Smooth muscle cell of trachea (primary cell): ENCODE results near the gene HDHD5. TPM values are rescaled to one million over a fixed set of nuclear protein-coding genes. Genes with fewer than 3 reads are reported as not detected.

Experiments
- total RNA-seq: library from RNA; depleted of rRNA; stranded (reverse); fragments of >200 nt; gene quantifications from 2 replicates; pipeline ENCODE4 v1.2.1, GENCODE V29; 2014

Gene HDHD5
- total RNA-seq, result 23.0 and 31.4 TPM in 2 replicates

GRCh38 chr22:17158568-17159503 lies at the start of gene HDHD5:
Gene HDHD5, minus strand, starts transcription at chr22:17159277. Its CDS starts 26 bp downstream, at chr22:17159251.

DNA sequence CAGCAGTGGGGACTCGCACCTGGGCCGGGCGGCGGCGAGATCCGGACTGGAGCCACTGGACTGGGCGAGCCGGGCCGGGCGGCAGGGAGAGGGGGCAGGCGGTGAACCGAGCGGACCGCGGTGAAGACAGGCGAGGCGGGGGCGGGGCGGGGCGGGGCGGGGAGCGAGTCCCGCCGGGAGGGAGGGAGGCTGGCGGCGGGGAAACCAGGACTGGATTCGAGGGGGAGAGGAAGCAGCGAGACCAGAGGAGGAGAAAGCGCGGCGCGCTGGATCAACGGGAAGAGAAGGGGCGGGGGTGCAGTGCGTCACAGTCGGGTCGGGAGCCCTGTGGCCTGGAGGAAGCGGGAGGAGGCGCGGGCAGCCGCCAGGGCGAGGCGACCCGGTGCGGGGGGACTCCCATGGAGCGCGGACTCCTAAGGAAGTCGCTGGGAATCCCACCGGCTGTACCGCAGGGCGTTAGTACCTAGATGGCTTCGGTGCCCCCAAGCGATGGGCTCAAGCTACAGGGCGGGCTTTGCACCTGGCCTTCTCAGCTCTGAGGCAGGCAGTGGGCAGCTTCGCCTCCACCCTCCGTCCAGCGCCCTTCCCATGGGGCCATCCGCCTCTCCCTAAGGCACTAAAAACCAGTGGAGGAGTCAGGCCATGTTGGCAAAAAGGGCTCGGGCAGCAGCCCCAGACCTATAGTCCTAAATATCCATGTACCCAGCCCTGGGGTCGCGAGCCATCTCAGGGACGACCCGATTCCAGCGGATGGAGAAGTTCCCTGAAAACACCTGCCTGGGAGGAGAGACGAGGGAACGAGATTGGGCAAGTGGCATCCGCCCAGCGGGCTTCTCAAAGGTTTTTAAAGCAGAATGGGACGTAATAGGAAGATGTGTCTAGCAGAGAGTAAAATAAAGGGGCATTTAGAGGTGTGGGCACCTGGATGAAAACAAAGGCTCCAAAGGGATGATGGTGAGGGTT lies 37.6 kb downstream of the HDHD5 start, which contains the start of gene TMEM121B:
TSS of gene TMEM121B (minus strand) at position 128 of the 963 bp plus-strand sequence. CDS start 233 bp downstream, outside the sequence.

Other genes starting within 250 kb of the HDHD5 start
- not detected in 2 replicates for gene GAB4, start 151.1 kb downstream of the HDHD5 start, total RNA-seq
- 6.3 and 9.6 TPM in 2 replicates for gene IL17RA, start 74.3 kb downstream of the HDHD5 start, total RNA-seq
- under 0.01 and 0.15 TPM in 2 replicates for gene TMEM121B, start 37.9 kb downstream of the HDHD5 start, total RNA-seq
- 13.5 and 16.9 TPM in 2 replicates for gene ADA2, start 60.2 kb upstream of the HDHD5 start, total RNA-seq
- gene CECR2, start 210.2 kb upstream of the HDHD5 start, total RNA-seq, result not detected in 2 replicates